ENCODE data around the gene DNAJC1. TPM values are rescaled to one million over a fixed set of nuclear protein-coding genes. Genes with fewer than 3 reads are reported as not detected.
A peak's percentile ranks its signal among the peaks of the same experiment; 100 is the strongest.

Gene DNAJC1
- total and polyA plus RNA-seq, 2 donors (not counting 3 experiments of a cell fraction or from before 2014, with no cell fraction given), result 11.2 to 19.7 TPM

- H3K4me2 ChIP-seq (ENCODE audit: insufficient read depth, low read length), result no peak overlapping the region
- POLR2A ChIA-PET, result no interaction called here
- H3K9me1 ChIP-seq (replicated peaks; ENCODE audit: control insufficient read depth, extremely low read depth, insufficient read depth, low read length), result no peaks in the 10 kb centered on the region
- CTCF ChIA-PET, result interaction anchor here (1.1 kb wide), 1 partner anchor 10 kb away, joined by 3 read pairs; no protein-coding TSS in a partner anchor
- TF ChIP-seq GATA2 (IDR thresholded peaks at IDR 0.05; ENCODE audit: insufficient read depth, insufficient read length, low read depth, low read length), result no peak
- peak; percentile 1 for TF ChIP-seq POLR2A (IDR thresholded peaks at IDR 0.05; ENCODE audit: low read depth, low read length)
- dilution Hi-C loops (cut with MboI; ENCODE audit: extremely low pct_ligation_motif_present, low sequenced_read_pairs), result no loop called here
- no peaks in the 10 kb centered on the region for H3K9me3 ChIP-seq (replicated peaks; ENCODE audit: control insufficient read depth, insufficient read depth, low read length)
- no peaks in the 10 kb centered on the region for H3K79me2 ChIP-seq (ENCODE audit: control insufficient read depth, insufficient read depth, low read length)
- no peaks in the 10 kb centered on the region for H3K27me3 ChIP-seq (ENCODE audit: control insufficient read depth in 2 of 2, insufficient read depth in 2 of 2, low read length in 2 of 2)
- FAIRE-seq (no peak), DNase-seq (ENCODE audit: low read depth, low spot score) (no peak)
- no peak overlapping the region for H3K27ac ChIP-seq (ENCODE audit: insufficient read depth, low read depth, low read length)
- H3K9ac ChIP-seq (replicated peaks; ENCODE audit: extremely low read depth, insufficient read depth, low read length), result no peak overlapping the region
- H4K20me1 ChIP-seq (replicated peaks; ENCODE audit: control insufficient read depth, extremely low read depth, insufficient read depth, low read length), result no peaks in the 10 kb centered on the region
- peaks cover 1 to 4% of the 10 kb centered on the region in 2 experiments for H3K36me3 ChIP-seq (ENCODE audit: control insufficient read depth in 2 of 2, extremely low read depth in 1 of 2, insufficient read depth in 2 of 2, low read length in 2 of 2)
- H3K4me1 ChIP-seq (ENCODE audit: control insufficient read depth, extremely low read depth, insufficient read depth, low read length), result no peaks in the 10 kb centered on the region
- H2AFZ ChIP-seq (ENCODE audit: low read depth, low read length), result no peak overlapping the region
- BruUV-seq (replicated peaks), result no TSS peak
- intact Hi-C loops (cut with micrococcal nuclease), result no loop called here
- H3K4me3 ChIP-seq (replicated peaks in 1 of 3; ENCODE audit: insufficient read depth in 1 of 3, low read depth in 1 of 3, low read length in 3 of 3), result no peak overlapping the region
These were observed 255.7 kb downstream of the DNAJC1 start for GRCh38 chr10:21747809-21748208.

- dilution Hi-C loops (cut with MboI; ENCODE audit: extremely low pct_ligation_motif_present, low sequenced_read_pairs) (no loop called here), intact Hi-C loops (cut with micrococcal nuclease) (no loop called here)
- FAIRE-seq (no peak), DNase-seq (ENCODE audit: low read depth, low spot score) (no peak)
- H3K27ac ChIP-seq (ENCODE audit: insufficient read depth, low read depth, low read length), result no peak overlapping the region
- H3K9me1 ChIP-seq (replicated peaks; ENCODE audit: control insufficient read depth, extremely low read depth, insufficient read depth, low read length), result no peaks in the 10 kb centered on the region
- H3K27me3 ChIP-seq (ENCODE audit: control insufficient read depth in 2 of 2, insufficient read depth in 2 of 2, low read length in 2 of 2), result no peaks in the 10 kb centered on the region
- TF ChIP-seq POLR2AphosphoS5 (IDR thresholded peaks at IDR 0.05; ENCODE audit: insufficient read depth, low read depth, low read length) (no peak), MYC (IDR thresholded peaks at IDR 0.05; ENCODE audit: low read depth, low read length) (no peak), MAX (IDR thresholded peaks at IDR 0.05; ENCODE audit: insufficient read depth, insufficient read length) (no peak), POLR2A (IDR thresholded peaks at IDR 0.05; ENCODE audit: low read depth, low read length) (no peak), FOS (IDR thresholded peaks at IDR 0.05; ENCODE audit: borderline replicate concordance, insufficient read depth, low read length) (no peak), EZH2 (IDR thresholded peaks at IDR 0.05; ENCODE audit: borderline replicate concordance, low read depth, low read length, severe bottlenecking) (no peak), JUN (IDR thresholded peaks at IDR 0.05; ENCODE audit: borderline replicate concordance, insufficient read depth, insufficient read length, low read depth) (no peak), GATA2 (IDR thresholded peaks at IDR 0.05; ENCODE audit: insufficient read depth, insufficient read length, low read depth, low read length) (no peak)
- TF ChIP-seq, protein P1, sequence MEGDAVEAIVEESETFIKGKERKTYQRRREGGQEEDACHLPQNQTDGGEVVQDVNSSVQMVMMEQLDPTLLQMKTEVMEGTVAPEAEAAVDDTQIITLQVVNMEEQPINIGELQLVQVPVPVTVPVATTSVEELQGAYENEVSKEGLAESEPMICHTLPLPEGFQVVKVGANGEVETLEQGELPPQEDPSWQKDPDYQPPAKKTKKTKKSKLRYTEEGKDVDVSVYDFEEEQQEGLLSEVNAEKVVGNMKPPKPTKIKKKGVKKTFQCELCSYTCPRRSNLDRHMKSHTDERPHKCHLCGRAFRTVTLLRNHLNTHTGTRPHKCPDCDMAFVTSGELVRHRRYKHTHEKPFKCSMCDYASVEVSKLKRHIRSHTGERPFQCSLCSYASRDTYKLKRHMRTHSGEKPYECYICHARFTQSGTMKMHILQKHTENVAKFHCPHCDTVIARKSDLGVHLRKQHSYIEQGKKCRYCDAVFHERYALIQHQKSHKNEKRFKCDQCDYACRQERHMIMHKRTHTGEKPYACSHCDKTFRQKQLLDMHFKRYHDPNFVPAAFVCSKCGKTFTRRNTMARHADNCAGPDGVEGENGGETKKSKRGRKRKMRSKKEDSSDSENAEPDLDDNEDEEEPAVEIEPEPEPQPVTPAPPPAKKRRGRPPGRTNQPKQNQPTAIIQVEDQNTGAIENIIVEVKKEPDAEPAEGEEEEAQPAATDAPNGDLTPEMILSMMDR (IDR thresholded peaks at IDR 0.05; ENCODE audit: extremely low read depth in 1 of 2, insufficient read depth in 1 of 2, low read depth in 1 of 2, low read length in 2 of 2), result no peak
- no peaks in the 10 kb centered on the region for H3K79me2 ChIP-seq (ENCODE audit: control insufficient read depth, insufficient read depth, low read length)
- BruUV-seq (replicated peaks), result no TSS peak
- ChIA-PET CTCF (no interaction called here), POLR2A (interaction anchor here (0.7 kb wide), 1 partner anchor 230 kb away, joined by 3 read pairs; no protein-coding TSS in a partner anchor)
- no peaks in the 10 kb centered on the region for H3K9me3 ChIP-seq (replicated peaks; ENCODE audit: control insufficient read depth, insufficient read depth, low read length)
- no peak overlapping the region for H3K4me3 ChIP-seq (replicated peaks in 1 of 3; ENCODE audit: insufficient read depth in 1 of 3, low read depth in 1 of 3, low read length in 3 of 3)
- H4K20me1 ChIP-seq (replicated peaks; ENCODE audit: control insufficient read depth, extremely low read depth, insufficient read depth, low read length), result no peaks in the 10 kb centered on the region
- H3K36me3 ChIP-seq (ENCODE audit: control insufficient read depth in 2 of 2, extremely low read depth in 1 of 2, insufficient read depth in 2 of 2, low read length in 2 of 2), result peaks cover 6 to 8% of the 10 kb centered on the region in 2 experiments
- no peaks in the 10 kb centered on the region for H3K4me1 ChIP-seq (ENCODE audit: control insufficient read depth, extremely low read depth, insufficient read depth, low read length)
- H3K9ac ChIP-seq (replicated peaks; ENCODE audit: extremely low read depth, insufficient read depth, low read length), result no peak overlapping the region
- H3K4me2 ChIP-seq (ENCODE audit: insufficient read depth, low read length), result no peak overlapping the region
- H2AFZ ChIP-seq (ENCODE audit: low read depth, low read length), result no peak overlapping the region
These were observed 257.4 kb downstream of the DNAJC1 start for GRCh38 chr10:21746118-21746517.

Measured in endothelial cell of umbilical vein (primary cell).